HEK293 (cell line): Measurements from ENCODE around the gene ZNF569.

Experiments
- BCL11A ChIP-seq: fragments of 450-650 bp; formaldehyde crosslinking; IDR thresholded peaks from 2 replicates; pipeline ENCODE4 v1.5.1; 2016; ENCODE audit warnings: low read depth, missing biosample characterization, missing genetic modification characterization
- BCL6B ChIP-seq: fragments of 450-650 bp; formaldehyde crosslinking; IDR thresholded peaks from 2 replicates; pipeline ENCODE4 v1.5.1; 2017; ENCODE audit warnings: missing biosample characterization, missing genetic modification characterization
- GFI1B ChIP-seq: fragments of 450-650 bp; formaldehyde crosslinking; IDR thresholded peaks from 2 replicates; pipeline ENCODE4 v1.5.1; 2016; ENCODE audit warnings: missing biosample characterization, missing genetic modification characterization
- HOXD13 ChIP-seq: sonication (generic); formaldehyde crosslinking; IDR thresholded peaks from 2 replicates; pipeline ENCODE4 v1.8.0; 2022; ENCODE audit warnings: missing genetic modification reagents, borderline replicate concordance
- IKZF3 ChIP-seq: fragments of 450-650 bp; IDR thresholded peaks from 2 replicates; pipeline ENCODE4 v1.5.0; 2018; ENCODE audit warnings: missing biosample characterization, mild to moderate bottlenecking, missing genetic modification characterization, moderate library complexity
- KLF9 ChIP-seq: fragments of 450-650 bp; formaldehyde crosslinking; IDR thresholded peaks from 2 replicates; pipeline ENCODE4 v1.5.1; 2016; ENCODE audit warnings: missing biosample characterization, missing genetic modification characterization, low read depth
- MYNN ChIP-seq: fragments of 450-650 bp; formaldehyde crosslinking; IDR thresholded peaks from 2 replicates; pipeline ENCODE4 v1.5.1; 2016; ENCODE audit warnings: missing biosample characterization, missing genetic modification characterization, borderline replicate concordance
- MZF1 ChIP-seq: fragments of 450-650 bp; formaldehyde crosslinking; IDR thresholded peaks from 2 replicates; pipeline ENCODE4 v1.5.1; 2017; ENCODE audit warnings: missing biosample characterization, missing genetic modification characterization, borderline replicate concordance
- OVOL3 ChIP-seq: fragments of 450-650 bp; formaldehyde crosslinking; IDR thresholded peaks from 2 replicates; pipeline ENCODE4 v1.5.1; 2016; ENCODE audit warnings: missing biosample characterization, missing genetic modification characterization
- PRDM6 ChIP-seq: fragments of 450-650 bp; formaldehyde crosslinking; IDR thresholded peaks from 2 replicates; pipeline ENCODE4 v1.5.1; 2017; ENCODE audit warnings: missing biosample characterization, missing genetic modification characterization
- TRIM28 ChIP-seq: IDR thresholded peaks from 2 replicates; pipeline ENCODE4 v1.6.1; 2011; ENCODE audit warnings: low read length, control low read depth, borderline replicate concordance
- YY1 ChIP-seq: fragments of 450-650 bp; formaldehyde crosslinking; IDR thresholded peaks from 2 replicates; pipeline ENCODE4 v1.5.1; 2018; ENCODE audit warnings: missing biosample characterization, missing genetic modification characterization
- ZNF157 ChIP-seq: fragments of 450-650 bp; formaldehyde crosslinking; IDR thresholded peaks from 2 replicates; pipeline ENCODE4 v1.5.1; 2016; ENCODE audit warnings: missing biosample characterization, missing genetic modification characterization
- ZNF184 ChIP-seq: fragments of 450-650 bp; IDR thresholded peaks from 2 replicates; pipeline ENCODE4 v1.5.1; 2018; ENCODE audit warnings: missing biosample characterization, mild to moderate bottlenecking, missing genetic modification characterization
- ZNF2 ChIP-seq: fragments of 450-650 bp; formaldehyde crosslinking; IDR thresholded peaks from 2 replicates; pipeline ENCODE4 v1.5.1; 2016; ENCODE audit warnings: missing biosample characterization, missing genetic modification characterization
- ZNF221 ChIP-seq: fragments of 450-650 bp; formaldehyde crosslinking; IDR thresholded peaks from 2 replicates; pipeline ENCODE4 v1.5.1; 2017; ENCODE audit warnings: missing biosample characterization, missing genetic modification characterization, borderline replicate concordance
- ZNF23 ChIP-seq: fragments of 450-650 bp; formaldehyde crosslinking; IDR thresholded peaks from 2 replicates; pipeline ENCODE4 v1.5.1; 2016; ENCODE audit warnings: missing biosample characterization, missing genetic modification characterization, borderline replicate concordance
- ZNF302 ChIP-seq: fragments of 450-650 bp; formaldehyde crosslinking; IDR thresholded peaks from 2 replicates; pipeline ENCODE4 v1.5.1; 2016; ENCODE audit warnings: missing biosample characterization, missing genetic modification characterization, low read depth
- ZNF350 ChIP-seq: fragments of 450-650 bp; formaldehyde crosslinking; IDR thresholded peaks from 2 replicates; pipeline ENCODE4 v1.5.0; 2017; ENCODE audit warnings: missing biosample characterization, mild to moderate bottlenecking, missing genetic modification characterization
- ZNF416 ChIP-seq: fragments of 450-650 bp; formaldehyde crosslinking; IDR thresholded peaks from 2 replicates; pipeline ENCODE4 v1.5.1; 2016; ENCODE audit warnings: missing biosample characterization, missing genetic modification characterization
- ZNF513 ChIP-seq: fragments of 450-650 bp; IDR thresholded peaks from 2 replicates; pipeline ENCODE4 v1.5.1; 2018; ENCODE audit warnings: missing biosample characterization, missing genetic modification characterization
- ZNF558 ChIP-seq: fragments of 450-650 bp; formaldehyde crosslinking; IDR thresholded peaks from 2 replicates; pipeline ENCODE4 v1.5.1; 2016; ENCODE audit warnings: missing biosample characterization, missing genetic modification characterization
- ZNF621 ChIP-seq: fragments of 450-650 bp; formaldehyde crosslinking; IDR thresholded peaks from 2 replicates; pipeline ENCODE4 v1.5.1; 2017; ENCODE audit warnings: missing biosample characterization, missing genetic modification characterization
- ZNF624 ChIP-seq: fragments of 450-650 bp; formaldehyde crosslinking; IDR thresholded peaks from 2 replicates; pipeline ENCODE4 v1.5.1; 2017; ENCODE audit warnings: missing biosample characterization, missing genetic modification characterization
- ZNF626 ChIP-seq: fragments of 450-650 bp; sonication (Bioruptor Pico); formaldehyde crosslinking; IDR thresholded peaks from 2 replicates; pipeline ENCODE4 v1.5.1; 2018; ENCODE audit warnings: missing biosample characterization, missing genetic modification characterization, inconsistent platforms
- ZNF629 ChIP-seq: fragments of 450-650 bp; formaldehyde crosslinking; IDR thresholded peaks from 2 replicates; pipeline ENCODE4 v1.5.1; 2017; ENCODE audit warnings: missing biosample characterization, missing genetic modification characterization
- ZNF658 ChIP-seq: fragments of 450-650 bp; formaldehyde crosslinking; IDR thresholded peaks from 2 replicates; pipeline ENCODE4; 2016; ENCODE audit warnings: missing biosample characterization, missing genetic modification characterization
- ZNF670 ChIP-seq: fragments of 450-650 bp; formaldehyde crosslinking; IDR thresholded peaks from 2 replicates; pipeline ENCODE4 v1.5.1; 2016; ENCODE audit warnings: missing biosample characterization, missing genetic modification characterization, low read depth
- ZNF704 ChIP-seq: fragments of 450-650 bp; formaldehyde crosslinking; IDR thresholded peaks from 2 replicates; pipeline ENCODE4 v1.5.1; 2016; ENCODE audit warnings: missing biosample characterization, missing genetic modification characterization
- TF ChIP-seq, protein P1 (sequence below): fragments of 450-650 bp; formaldehyde crosslinking; IDR thresholded peaks from 2 replicates; pipeline ENCODE4 v1.5.1; 2016; ENCODE audit warnings: missing biosample characterization, missing genetic modification characterization
- TF ChIP-seq, protein P2 (sequence below): fragments of 450-650 bp; formaldehyde crosslinking; IDR thresholded peaks from 2 replicates; pipeline ENCODE4 v1.5.1; 2016; ENCODE audit warnings: missing biosample characterization, missing genetic modification characterization

ZNF569 gene

DNA sequence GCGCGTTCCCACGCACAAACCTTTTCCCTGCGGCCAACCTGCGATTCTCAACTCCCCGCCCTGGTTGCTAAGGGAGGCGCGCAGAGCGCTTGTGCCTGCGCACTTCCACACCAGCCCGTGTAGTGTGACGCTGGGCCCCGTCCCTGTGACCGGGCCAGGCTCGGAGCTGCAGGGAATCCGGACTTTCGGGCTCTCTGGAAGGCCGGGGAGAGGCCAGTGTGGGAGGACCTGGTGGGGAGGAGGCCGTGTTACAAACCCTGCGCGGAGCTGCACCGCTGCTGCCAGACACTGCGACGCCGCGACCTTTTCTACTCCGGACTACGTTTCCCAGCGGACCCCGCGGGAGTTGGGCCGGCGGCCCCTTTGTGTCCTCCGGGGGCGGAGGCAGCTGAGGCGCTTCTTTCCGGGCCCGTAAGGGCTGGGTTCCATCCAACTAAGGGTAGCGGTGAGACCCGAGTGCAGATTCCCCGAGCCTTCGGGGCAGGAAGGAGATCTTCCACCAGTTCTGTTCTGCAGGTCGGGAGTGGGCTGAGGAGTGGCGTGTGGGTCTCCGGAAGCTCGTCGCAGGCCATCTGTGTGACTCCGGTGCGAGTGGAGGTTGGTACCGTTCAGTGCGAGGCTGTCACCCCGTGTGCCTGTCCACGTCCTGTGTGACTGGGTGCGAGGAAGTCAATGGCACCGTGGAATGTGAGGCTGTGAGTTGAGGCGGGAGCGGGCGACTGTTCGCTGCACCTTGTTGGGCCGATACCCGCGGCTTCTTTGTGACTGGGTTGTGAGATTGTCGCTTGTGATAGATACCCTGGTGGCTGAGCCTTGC is 1.9 kb upstream of the ZNF569 start, which contains the start of gene ZNF570 (continued):
- TF ChIP-seq BCL11A (tag by site-specific recombination): no peak
- TF ChIP-seq ZNF157 (tag by site-specific recombination): no peak; the same call in 1 of the 2 replicates
- TF ChIP-seq BCL6B (tag by site-specific recombination): no peak
- TF ChIP-seq ZNF416 (tag by site-specific recombination): peak; percentile 21; the same call in 1 of the 2 replicates
- TF ChIP-seq ZNF23 (tag by site-specific recombination): no peak
- TF ChIP-seq, protein P1, sequence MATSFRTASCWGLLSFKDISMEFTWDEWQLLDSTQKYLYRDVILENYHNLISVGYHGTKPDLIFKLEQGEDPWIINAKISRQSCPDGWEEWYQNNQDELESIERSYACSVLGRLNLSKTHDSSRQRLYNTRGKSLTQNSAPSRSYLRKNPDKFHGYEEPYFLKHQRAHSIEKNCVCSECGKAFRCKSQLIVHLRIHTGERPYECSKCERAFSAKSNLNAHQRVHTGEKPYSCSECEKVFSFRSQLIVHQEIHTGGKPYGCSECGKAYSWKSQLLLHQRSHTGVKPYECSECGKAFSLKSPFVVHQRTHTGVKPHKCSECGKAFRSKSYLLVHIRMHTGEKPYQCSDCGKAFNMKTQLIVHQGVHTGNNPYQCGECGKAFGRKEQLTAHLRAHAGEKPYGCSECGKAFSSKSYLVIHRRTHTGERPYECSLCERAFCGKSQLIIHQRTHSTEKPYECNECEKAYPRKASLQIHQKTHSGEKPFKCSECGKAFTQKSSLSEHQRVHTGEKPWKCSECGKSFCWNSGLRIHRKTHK (tag by site-specific recombination): no peak
- no peak for TF ChIP-seq PRDM6 (tag by site-specific recombination)
- TF ChIP-seq ZNF2 (tag by site-specific recombination): peak; percentile 92
- TF ChIP-seq ZNF626: no peak
- peak; percentile 79 for TF ChIP-seq YY1 (tag by site-specific recombination)
- no peak for TF ChIP-seq MYNN (tag by site-specific recombination)
- TF ChIP-seq ZNF184: peak; percentile 79; the same call in 1 of the 2 replicates
- peak; percentile 50; the same call in 1 of the 2 replicates for TF ChIP-seq ZNF302 (tag by site-specific recombination)
- TF ChIP-seq ZNF558 (tag by site-specific recombination): no peak; the same call in 1 of the 2 replicates
- no peak for TF ChIP-seq ZNF658 (tag by site-specific recombination)
- TF ChIP-seq KLF9 (tag by site-specific recombination): peak; percentile 66
- no peak for TF ChIP-seq ZNF621 (tag by site-specific recombination)
- TF ChIP-seq ZNF629 (tag by site-specific recombination): peak; percentile 78
- no peak for TF ChIP-seq GFI1B (tag by site-specific recombination)
- no peak for TF ChIP-seq ZNF624 (tag by site-specific recombination)
- no peak for TF ChIP-seq MZF1 (tag by site-specific recombination)
- TF ChIP-seq ZNF704 (tag by site-specific recombination): no peak
- no peak for TF ChIP-seq ZNF221
- no peak for TF ChIP-seq ZNF350 (tag by site-specific recombination)
- TF ChIP-seq ZNF670 (tag by site-specific recombination): no peak; the same call in 1 of the 2 replicates
- peak; percentile 80; the same call in 1 of the 2 replicates for TF ChIP-seq OVOL3 (tag by site-specific recombination)
- peak; percentile 94; the same call in 1 of the 2 replicates for TF ChIP-seq TRIM28
- TF ChIP-seq HOXD13: no peak
- TF ChIP-seq ZNF513 (tag by site-specific recombination): no peak
- no peak for TF ChIP-seq IKZF3 (tag by site-specific recombination)
- TF ChIP-seq, protein P2, sequence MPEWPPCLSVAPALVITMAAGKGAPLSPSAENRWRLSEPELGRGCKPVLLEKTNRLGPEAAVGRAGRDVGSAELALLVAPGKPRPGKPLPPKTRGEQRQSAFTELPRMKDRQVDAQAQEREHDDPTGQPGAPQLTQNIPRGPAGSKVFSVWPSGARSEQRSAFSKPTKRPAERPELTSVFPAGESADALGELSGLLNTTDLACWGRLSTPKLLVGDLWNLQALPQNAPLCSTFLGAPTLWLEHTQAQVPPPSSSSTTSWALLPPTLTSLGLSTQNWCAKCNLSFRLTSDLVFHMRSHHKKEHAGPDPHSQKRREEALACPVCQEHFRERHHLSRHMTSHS (tag by site-specific recombination): no peak; the same call in 1 of the 2 replicates
